ENCODE measurements around the gene SLC25A13. TPM values are rescaled to one million over a fixed set of nuclear protein-coding genes. Genes with fewer than 3 reads are reported as not detected.

SLC25A13 gene
- polyA plus RNA-seq, 1 of the 3 experiments (the other 2 are of a cell fraction), result 16.0 TPM

DNA sequence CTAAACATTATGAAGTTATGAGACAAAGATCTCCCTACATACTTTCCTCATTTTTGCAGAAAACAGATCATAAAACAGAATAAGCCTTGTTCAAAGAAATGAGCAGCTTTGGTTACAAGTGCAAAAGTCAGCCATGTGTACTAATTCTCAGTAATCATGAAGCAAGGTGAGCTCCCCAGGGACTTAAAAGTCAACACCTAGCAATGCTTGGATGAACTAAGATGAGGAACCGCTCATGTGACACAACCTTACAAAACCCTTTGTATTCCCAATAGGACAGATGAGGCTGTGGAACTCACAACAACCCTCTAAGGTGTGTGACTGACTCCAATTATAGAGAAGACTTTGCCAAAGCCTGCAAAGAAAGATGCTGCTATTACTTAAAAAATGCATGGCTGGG, 154.5 kb downstream of the SLC25A13 start:
- H3K9ac ChIP-seq, result no peak overlapping the region

DNA sequence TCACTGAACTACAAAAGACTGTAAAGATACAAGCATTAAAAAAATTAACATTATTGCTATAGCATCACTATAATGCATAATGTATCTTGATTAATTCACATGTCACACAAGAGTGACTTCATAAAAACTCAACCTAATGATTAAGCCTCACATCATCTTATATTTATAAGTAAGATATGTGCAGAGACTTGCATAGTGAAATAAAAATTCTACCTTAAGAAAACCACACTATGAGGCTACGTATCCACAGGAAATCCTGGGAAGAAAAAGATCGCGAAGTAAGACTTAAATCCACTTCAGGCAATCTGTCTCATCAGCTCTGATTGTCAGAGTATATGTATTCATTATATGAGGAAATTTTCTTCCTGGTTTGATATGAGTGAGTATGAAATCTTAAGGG, 160.0 kb downstream of the SLC25A13 start:
- no peaks in the 10 kb centered on the region for H3K4me1 ChIP-seq (ENCODE audit: control insufficient read depth in 1 of 2, insufficient read depth in 2 of 2, low read depth in 1 of 2, low read length in 1 of 2)
- no peaks in the 10 kb centered on the region for H3K79me2 ChIP-seq (ENCODE audit: insufficient read depth)
- no peaks in the 10 kb centered on the region for H3K9me2 ChIP-seq
- DNase-seq, result no peak
- no peak overlapping the region for H3K27ac ChIP-seq (ENCODE audit: low read depth in 2 of 2, low read length in 1 of 2)
- peaks cover 26 to 47% of the 10 kb centered on the region in 2 experiments for H3K36me3 ChIP-seq (replicated peaks in 1 of 2; ENCODE audit: control insufficient read depth in 1 of 2, insufficient read depth in 2 of 2, low read length in 1 of 2)
- no peaks in the 10 kb centered on the region for H3K27me3 ChIP-seq (ENCODE audit: insufficient read depth)
- H3K4me2 ChIP-seq, result no peak overlapping the region
- no peak overlapping the region for H3K4me3 ChIP-seq (ENCODE audit: low read depth in 2 of 2, low read length in 1 of 2)
- no peaks in the 10 kb centered on the region for H3K9me3 ChIP-seq
- 98% methylated on average over 3 of the region's 3 CpGs for WGBS (ENCODE audit: low lambda C conversion rate)
- TF ChIP-seq SIN3A (IDR thresholded peaks at IDR 0.05; ENCODE audit: borderline replicate concordance, low read depth, low read length) (no peak), FOXJ3 (CRISPR knock-in tag; IDR thresholded peaks at IDR 0.05) (no peak)
- TF ChIP-seq, protein P1, sequence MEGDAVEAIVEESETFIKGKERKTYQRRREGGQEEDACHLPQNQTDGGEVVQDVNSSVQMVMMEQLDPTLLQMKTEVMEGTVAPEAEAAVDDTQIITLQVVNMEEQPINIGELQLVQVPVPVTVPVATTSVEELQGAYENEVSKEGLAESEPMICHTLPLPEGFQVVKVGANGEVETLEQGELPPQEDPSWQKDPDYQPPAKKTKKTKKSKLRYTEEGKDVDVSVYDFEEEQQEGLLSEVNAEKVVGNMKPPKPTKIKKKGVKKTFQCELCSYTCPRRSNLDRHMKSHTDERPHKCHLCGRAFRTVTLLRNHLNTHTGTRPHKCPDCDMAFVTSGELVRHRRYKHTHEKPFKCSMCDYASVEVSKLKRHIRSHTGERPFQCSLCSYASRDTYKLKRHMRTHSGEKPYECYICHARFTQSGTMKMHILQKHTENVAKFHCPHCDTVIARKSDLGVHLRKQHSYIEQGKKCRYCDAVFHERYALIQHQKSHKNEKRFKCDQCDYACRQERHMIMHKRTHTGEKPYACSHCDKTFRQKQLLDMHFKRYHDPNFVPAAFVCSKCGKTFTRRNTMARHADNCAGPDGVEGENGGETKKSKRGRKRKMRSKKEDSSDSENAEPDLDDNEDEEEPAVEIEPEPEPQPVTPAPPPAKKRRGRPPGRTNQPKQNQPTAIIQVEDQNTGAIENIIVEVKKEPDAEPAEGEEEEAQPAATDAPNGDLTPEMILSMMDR (IDR thresholded peaks at IDR 0.05), result no peak
- H4K20me1 ChIP-seq (ENCODE audit: insufficient read depth), result no peaks in the 10 kb centered on the region
- H3K9ac ChIP-seq, result no peak overlapping the region
- no peak overlapping the region for H2AFZ ChIP-seq (ENCODE audit: low read depth)
- ChIA-PET POLR2A (no interaction called here), CTCF (interaction anchor here (1.9 kb wide), 1 partner anchor 13 kb away, joined by 8 read pairs; no protein-coding TSS in a partner anchor)
- H3F3A ChIP-seq (replicated peaks; ENCODE audit: insufficient read depth), result no peaks in the 10 kb centered on the region

More for the DNA sequence above, 154.5 kb downstream of the SLC25A13 start:
- H4K20me1 ChIP-seq (ENCODE audit: insufficient read depth), result no peaks in the 10 kb centered on the region
- H3K27ac ChIP-seq (ENCODE audit: low read depth in 2 of 2, low read length in 1 of 2), result no peak overlapping the region
- no peaks in the 10 kb centered on the region for H3K4me1 ChIP-seq (ENCODE audit: control insufficient read depth in 1 of 2, insufficient read depth in 2 of 2, low read depth in 1 of 2, low read length in 1 of 2)
- H3K9me3 ChIP-seq, result no peaks in the 10 kb centered on the region
- DNase-seq, result no peak
- POLR2A ChIA-PET, result no interaction called here
- H3F3A ChIP-seq (replicated peaks; ENCODE audit: insufficient read depth), result no peaks in the 10 kb centered on the region
- H3K36me3 ChIP-seq (replicated peaks in 1 of 2; ENCODE audit: control insufficient read depth in 1 of 2, insufficient read depth in 2 of 2, low read length in 1 of 2), result peaks cover 50 to 69% of the 10 kb centered on the region in 2 experiments
- CTCF ChIA-PET, result no interaction called here
- H3K4me3 ChIP-seq (ENCODE audit: low read depth in 2 of 2, low read length in 1 of 2), result no peak overlapping the region
- no peak overlapping the region for H3K4me2 ChIP-seq
- H3K27me3 ChIP-seq (ENCODE audit: insufficient read depth), result no peaks in the 10 kb centered on the region
- H2AFZ ChIP-seq (ENCODE audit: low read depth), result no peak overlapping the region
- TF ChIP-seq NFIC (IDR thresholded peaks at IDR 0.05; ENCODE audit: borderline replicate concordance) (no peak), RXRA (IDR thresholded peaks at IDR 0.05; ENCODE audit: borderline replicate concordance, low read depth) (no peak), TEAD4 (IDR thresholded peaks at IDR 0.05; ENCODE audit: borderline replicate concordance, insufficient read depth) (no peak), RCOR1 (IDR thresholded peaks at IDR 0.05; ENCODE audit: low read length) (no peak), FOXJ3 (CRISPR knock-in tag; IDR thresholded peaks at IDR 0.05) (no peak), MXI1 (IDR thresholded peaks at IDR 0.05; ENCODE audit: low read depth, low read length) (no peak), ELF1 (IDR thresholded peaks at IDR 0.05) (no peak), CHD2 (IDR thresholded peaks at IDR 0.05; ENCODE audit: low read length, partially characterized antibody) (no peak), NRF1 (IDR thresholded peaks at IDR 0.05; ENCODE audit: low read depth, low read length) (no peak), FOXM1 (IDR thresholded peaks at IDR 0.05; ENCODE audit: low read depth) (no peak), GATA2 (CRISPR knock-in tag; IDR thresholded peaks at IDR 0.05) (no peak)
- TF ChIP-seq, protein P2, sequence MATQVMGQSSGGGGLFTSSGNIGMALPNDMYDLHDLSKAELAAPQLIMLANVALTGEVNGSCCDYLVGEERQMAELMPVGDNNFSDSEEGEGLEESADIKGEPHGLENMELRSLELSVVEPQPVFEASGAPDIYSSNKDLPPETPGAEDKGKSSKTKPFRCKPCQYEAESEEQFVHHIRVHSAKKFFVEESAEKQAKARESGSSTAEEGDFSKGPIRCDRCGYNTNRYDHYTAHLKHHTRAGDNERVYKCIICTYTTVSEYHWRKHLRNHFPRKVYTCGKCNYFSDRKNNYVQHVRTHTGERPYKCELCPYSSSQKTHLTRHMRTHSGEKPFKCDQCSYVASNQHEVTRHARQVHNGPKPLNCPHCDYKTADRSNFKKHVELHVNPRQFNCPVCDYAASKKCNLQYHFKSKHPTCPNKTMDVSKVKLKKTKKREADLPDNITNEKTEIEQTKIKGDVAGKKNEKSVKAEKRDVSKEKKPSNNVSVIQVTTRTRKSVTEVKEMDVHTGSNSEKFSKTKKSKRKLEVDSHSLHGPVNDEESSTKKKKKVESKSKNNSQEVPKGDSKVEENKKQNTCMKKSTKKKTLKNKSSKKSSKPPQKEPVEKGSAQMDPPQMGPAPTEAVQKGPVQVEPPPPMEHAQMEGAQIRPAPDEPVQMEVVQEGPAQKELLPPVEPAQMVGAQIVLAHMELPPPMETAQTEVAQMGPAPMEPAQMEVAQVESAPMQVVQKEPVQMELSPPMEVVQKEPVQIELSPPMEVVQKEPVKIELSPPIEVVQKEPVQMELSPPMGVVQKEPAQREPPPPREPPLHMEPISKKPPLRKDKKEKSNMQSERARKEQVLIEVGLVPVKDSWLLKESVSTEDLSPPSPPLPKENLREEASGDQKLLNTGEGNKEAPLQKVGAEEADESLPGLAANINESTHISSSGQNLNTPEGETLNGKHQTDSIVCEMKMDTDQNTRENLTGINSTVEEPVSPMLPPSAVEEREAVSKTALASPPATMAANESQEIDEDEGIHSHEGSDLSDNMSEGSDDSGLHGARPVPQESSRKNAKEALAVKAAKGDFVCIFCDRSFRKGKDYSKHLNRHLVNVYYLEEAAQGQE (IDR thresholded peaks at IDR 0.05; ENCODE audit: low read depth, low read length), result no peak
- 80% methylated on average over 1 of the region's 1 CpG for WGBS (ENCODE audit: low lambda C conversion rate)
- no peaks in the 10 kb centered on the region for H3K79me2 ChIP-seq (ENCODE audit: insufficient read depth)
- H3K9me2 ChIP-seq, result no peaks in the 10 kb centered on the region
